Panc1 (cell line): ENCODE data around the gene RRN3.

Source experiments
- CTCF ChIP-seq: fragments of 450-650 bp; IDR thresholded peaks from 2 replicates; pipeline ENCODE4 v1.5.1; 2017; ENCODE audit warnings: mild to moderate bottlenecking
- POLR2AphosphoS5 ChIP-seq: IDR thresholded peaks from 2 replicates; pipeline ENCODE4 v1.6.1; 2012; ENCODE audit warnings: mild to moderate bottlenecking, low read depth, low read length, moderate library complexity
- TCF7L2 ChIP-seq: IDR thresholded peaks from 2 replicates; pipeline ENCODE4 v1.6.1; 2011; ENCODE audit warnings: mild to moderate bottlenecking, low read depth, low read length, inconsistent platforms

- TF ChIP-seq CTCF: no peak
- no peak for TF ChIP-seq TCF7L2
- no peak for TF ChIP-seq POLR2AphosphoS5
Observed at GRCh38 chr16:15051387-15051951, 42.6 kb downstream of the RRN3 start.
